ENCODE data around the gene TSC2. TPM values are rescaled to one million over a fixed set of nuclear protein-coding genes. Genes with fewer than 3 reads are reported as not detected.

The TSC2 gene
- total RNA-seq, 4 donors from 2014 or later = 75.4 to 507 (median 111) TPM

DNA sequence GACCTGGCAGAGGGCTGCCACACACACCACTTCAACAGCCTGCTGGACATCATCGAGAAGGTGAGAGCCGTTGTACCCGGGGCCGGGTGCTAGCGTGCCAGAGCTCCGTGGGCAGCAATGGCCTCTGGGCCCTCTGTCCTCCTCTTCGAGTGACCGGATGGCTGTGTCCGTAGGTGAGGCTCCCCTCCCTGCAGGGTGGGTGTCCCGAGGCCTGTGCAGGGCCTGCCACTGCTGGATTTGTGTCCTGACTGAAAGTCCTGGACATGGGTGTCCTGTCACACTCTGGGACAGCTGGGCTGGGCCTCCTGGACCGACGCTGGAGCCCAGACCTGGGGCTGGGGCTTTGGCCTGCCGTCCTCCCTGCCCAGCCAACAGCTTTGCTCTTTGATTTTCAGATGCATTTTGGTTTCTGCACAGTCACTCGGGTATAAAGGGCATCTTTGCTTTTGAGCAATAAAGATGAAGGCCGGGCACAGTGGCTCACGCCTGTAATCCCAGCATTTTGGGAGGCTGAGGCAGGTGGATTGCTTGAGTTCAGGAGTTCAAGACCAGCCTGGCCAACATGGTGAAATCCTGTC lies 16.7 kb downstream of the TSC2 start:
- H3K4me1 ChIP-seq = no peaks in the 10 kb centered on the region
- no peak overlapping the region for H3K4me3 ChIP-seq
- H3K36me3 ChIP-seq = peaks cover 3 to 99% (median 5%) of the 10 kb centered on the region in 3 donors

DNA sequence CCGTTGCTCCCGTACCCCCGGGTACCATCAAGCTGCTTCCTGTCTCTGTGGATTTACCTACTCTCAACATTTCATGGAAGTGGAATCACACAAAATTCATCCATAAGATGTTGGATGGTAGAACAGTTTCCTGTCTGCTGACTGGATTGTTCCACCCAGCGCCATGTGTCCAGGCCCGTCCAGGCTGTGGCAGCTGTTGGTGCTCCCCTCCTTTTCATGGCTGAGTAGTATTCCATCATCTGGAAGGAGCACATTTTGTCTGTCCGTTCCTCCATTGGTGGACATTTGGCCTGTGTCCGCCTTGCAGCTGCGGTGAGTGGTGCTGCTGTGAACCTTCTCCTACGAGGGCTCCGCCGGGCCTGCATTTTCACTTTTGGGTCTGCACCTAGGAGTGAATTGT lies 18.4 kb downstream of the TSC2 start:
- no peaks in the 10 kb centered on the region for H3K4me1 ChIP-seq
- no peaks in the 10 kb centered on the region for H3K27me3 ChIP-seq
- no peaks in the 10 kb centered on the region for H3K9me3 ChIP-seq
- H3K4me3 ChIP-seq = no peak overlapping the region
- TF ChIP-seq EP300 (IDR thresholded peaks at IDR 0.05) (no peak), POLR2A (IDR thresholded peaks at IDR 0.05) (no peak)
- TF ChIP-seq, protein P1, sequence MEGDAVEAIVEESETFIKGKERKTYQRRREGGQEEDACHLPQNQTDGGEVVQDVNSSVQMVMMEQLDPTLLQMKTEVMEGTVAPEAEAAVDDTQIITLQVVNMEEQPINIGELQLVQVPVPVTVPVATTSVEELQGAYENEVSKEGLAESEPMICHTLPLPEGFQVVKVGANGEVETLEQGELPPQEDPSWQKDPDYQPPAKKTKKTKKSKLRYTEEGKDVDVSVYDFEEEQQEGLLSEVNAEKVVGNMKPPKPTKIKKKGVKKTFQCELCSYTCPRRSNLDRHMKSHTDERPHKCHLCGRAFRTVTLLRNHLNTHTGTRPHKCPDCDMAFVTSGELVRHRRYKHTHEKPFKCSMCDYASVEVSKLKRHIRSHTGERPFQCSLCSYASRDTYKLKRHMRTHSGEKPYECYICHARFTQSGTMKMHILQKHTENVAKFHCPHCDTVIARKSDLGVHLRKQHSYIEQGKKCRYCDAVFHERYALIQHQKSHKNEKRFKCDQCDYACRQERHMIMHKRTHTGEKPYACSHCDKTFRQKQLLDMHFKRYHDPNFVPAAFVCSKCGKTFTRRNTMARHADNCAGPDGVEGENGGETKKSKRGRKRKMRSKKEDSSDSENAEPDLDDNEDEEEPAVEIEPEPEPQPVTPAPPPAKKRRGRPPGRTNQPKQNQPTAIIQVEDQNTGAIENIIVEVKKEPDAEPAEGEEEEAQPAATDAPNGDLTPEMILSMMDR (IDR thresholded peaks at IDR 0.05) = no peak
- no peak overlapping the region for H3K27ac ChIP-seq
- H3K36me3 ChIP-seq = peaks cover 3 to 99% (median 8%) of the 10 kb centered on the region in 3 donors
- no peak for DNase-seq (ENCODE audit: low spot score in 2 of 2)
- WGBS, 2 donors = 96 to 97% methylated on average over 11 of the region's 11 CpGs

More for the DNA sequence above, 16.7 kb downstream of the TSC2 start:
- no peak overlapping the region for H3K27ac ChIP-seq
- H3K9me3 ChIP-seq = no peaks in the 10 kb centered on the region
- 91 to 92% methylated on average over 13 to 15 of the region's 16 CpGs for WGBS, 2 donors
- no peak for DNase-seq (ENCODE audit: low spot score in 2 of 2)
- TF ChIP-seq POLR2A (IDR thresholded peaks at IDR 0.05) (no peak), EP300 (IDR thresholded peaks at IDR 0.05) (no peak)
- TF ChIP-seq, protein P1 (IDR thresholded peaks at IDR 0.05) = no peak
- H3K27me3 ChIP-seq = no peaks in the 10 kb centered on the region

DNA sequence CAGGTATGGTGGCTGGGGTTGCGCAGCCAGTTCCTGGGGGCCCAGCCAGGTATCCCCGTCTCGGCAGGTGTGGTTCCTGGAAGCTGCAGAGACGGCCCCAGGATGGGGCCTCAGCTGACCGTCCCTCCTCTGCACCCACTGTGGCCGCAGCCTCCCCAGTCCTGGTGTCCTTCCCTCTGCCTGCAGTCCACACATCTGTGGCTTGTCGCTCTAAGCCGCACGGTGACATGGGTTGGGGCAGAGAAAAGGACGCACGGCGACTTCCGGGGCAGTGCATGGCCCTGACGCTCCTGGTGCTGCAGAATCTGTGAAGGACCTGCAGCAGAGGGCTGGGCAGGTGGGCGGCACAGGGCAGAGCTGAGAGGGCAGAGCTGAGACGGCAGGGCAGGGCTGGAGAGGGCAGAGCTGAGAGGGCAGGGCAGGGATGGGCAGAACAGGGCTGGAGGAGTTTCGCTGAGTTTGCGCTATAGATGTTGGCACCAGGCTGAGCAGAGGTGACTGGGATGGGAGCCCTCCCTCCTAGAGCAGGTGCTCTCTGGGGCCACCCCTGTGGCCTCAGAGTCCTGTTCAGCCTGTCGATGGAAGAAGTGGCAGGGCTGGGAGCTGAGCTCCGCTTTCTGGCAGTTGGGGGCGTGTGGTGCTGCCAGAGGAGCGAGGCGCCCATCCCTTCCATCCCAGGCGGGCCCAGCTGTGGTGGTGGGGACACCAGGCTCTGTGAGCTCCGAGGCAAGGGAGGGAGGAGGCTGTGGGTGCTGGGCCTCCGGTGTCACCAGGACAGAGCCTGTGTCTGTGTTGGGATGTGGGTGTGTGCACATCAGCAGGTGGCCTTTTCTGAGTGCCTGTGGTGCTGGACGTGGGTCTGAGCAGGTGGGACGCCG lies 23.0 kb downstream of the TSC2 start:
- DNase-seq (ENCODE audit: low spot score in 2 of 2) = no peak
- Histone ChIP-seq H3K27ac (no peak overlapping the region), H3K4me1 (no peaks in the 10 kb centered on the region), H3K36me3 (peaks cover 7 to 99% (median 19%) of the 10 kb centered on the region in 3 donors), H3K4me3 (no peak overlapping the region), H3K9me3 (no peaks in the 10 kb centered on the region), H3K27me3 (no peaks in the 10 kb centered on the region)
- WGBS, 2 donors = 91% methylated on average over 17 to 28 of the region's 29 CpGs
- no peak for TF ChIP-seq EP300 (IDR thresholded peaks at IDR 0.05)
- no peak for TF ChIP-seq POLR2A (IDR thresholded peaks at IDR 0.05)
- TF ChIP-seq, protein P1 (IDR thresholded peaks at IDR 0.05) = no peak

DNA sequence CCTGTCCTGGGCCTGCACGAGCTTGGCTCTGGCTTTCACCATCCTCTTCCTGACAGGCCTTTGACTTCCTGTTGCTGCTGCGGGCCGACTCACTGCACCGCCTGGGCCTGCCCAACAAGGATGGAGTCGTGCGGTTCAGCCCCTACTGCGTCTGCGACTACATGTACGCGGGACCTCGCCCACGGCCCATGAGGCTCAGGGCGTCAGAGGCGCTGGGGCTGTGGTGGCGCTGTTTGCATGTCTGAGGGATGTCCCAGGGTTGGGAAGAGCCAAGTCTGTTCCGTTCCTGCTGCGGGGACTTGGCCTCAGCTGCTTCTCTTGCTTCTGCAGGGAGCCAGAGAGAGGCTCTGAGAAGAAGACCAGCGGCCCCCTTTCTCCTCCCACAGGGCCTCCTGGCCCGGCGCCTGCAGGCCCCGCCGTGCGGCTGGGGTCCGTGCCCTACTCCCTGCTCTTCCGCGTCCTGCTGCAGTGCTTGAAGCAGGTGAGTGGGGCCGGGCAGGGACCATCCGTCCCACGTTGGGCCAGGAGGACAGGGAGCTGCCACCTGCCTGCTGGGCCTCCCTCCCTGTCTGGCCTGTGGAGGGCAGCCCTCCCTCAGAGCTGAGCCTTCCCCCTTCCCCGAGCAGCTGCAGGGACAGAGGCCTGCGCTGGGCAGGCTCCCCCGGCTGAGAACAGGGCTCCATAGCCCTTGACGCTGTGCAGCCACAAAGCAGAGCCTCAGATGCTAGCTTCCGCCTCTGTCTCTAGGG lies 23.8 kb downstream of the TSC2 start:
- Histone ChIP-seq H3K27ac (no peak overlapping the region), H3K4me3 (no peak overlapping the region), H3K36me3 (peaks cover 4 to 99% (median 24%) of the 10 kb centered on the region in 3 donors), H3K27me3 (no peaks in the 10 kb centered on the region), H3K9me3 (no peaks in the 10 kb centered on the region), H3K4me1 (no peaks in the 10 kb centered on the region)
- TF ChIP-seq, protein P1 (IDR thresholded peaks at IDR 0.05) = no peak
- TF ChIP-seq EP300 (IDR thresholded peaks at IDR 0.05) (no peak), POLR2A (IDR thresholded peaks at IDR 0.05) (no peak)
- 77 to 87% methylated on average over 26 to 34 of the region's 34 CpGs for WGBS, 2 donors
- DNase-seq (ENCODE audit: low spot score in 2 of 2) = no peak
